Kidney (tissue), 14 donors: ENCODE results near the gene MEP1A. TPM values are rescaled to one million over a fixed set of nuclear protein-coding genes. Genes with fewer than 3 reads are reported as not detected.
A peak's percentile ranks its signal among the peaks of the same experiment; 100 is the strongest.

ENCODE experiments used
- DNase-seq, 5 donors: peaks; one replicate each; pipeline ENCODE4 v3.0.0-alpha.2; 2013 to 2020
- FAIRE-seq: peaks from 2 replicates; lab custom pipeline; 2012; peaks lifted over from hg19 to GRCh38; lab: Jason Lieb, UNC
- H3K27ac ChIP-seq, 2 donors: one replicate each; pipeline ENCODE4 v1.7.0; 2013; ENCODE audit warnings: low read depth in 2 of 2, low read length in 2 of 2, inconsistent platforms in 1 of 2
- H3K27me3 ChIP-seq: one replicate; pipeline ENCODE4 v1.7.1; 2013; ENCODE audit warnings: low read length, inconsistent platforms; ENCODE audit not compliant: control insufficient read depth, insufficient read depth
- H3K36me3 ChIP-seq, 3 donors: one replicate each; pipeline versions ENCODE4 v1.7.0 to v1.7.1; 2013; ENCODE audit warnings: low read length in 3 of 3, control low read depth in 1 of 3, inconsistent platforms in 1 of 3; ENCODE audit not compliant: insufficient read depth in 3 of 3, control insufficient read depth in 2 of 3
- H3K4me1 ChIP-seq, 3 donors: one replicate each; pipeline versions ENCODE4 v1.7.0 to v1.7.1; 2013; ENCODE audit warnings: low read length in 3 of 3, inconsistent platforms in 1 of 3, low read depth in 1 of 3; ENCODE audit not compliant: control insufficient read depth in 2 of 3, insufficient read depth in 2 of 3
- H3K4me3 ChIP-seq, 3 donors: one replicate each; pipeline versions ENCODE4 v1.7.0 to v1.8.1; 2013; ENCODE audit warnings: low read length in 3 of 3, control low read depth in 1 of 3, inconsistent platforms in 1 of 3
- H3K9ac ChIP-seq, 3 donors: one replicate each; pipeline versions ENCODE4 v1.7.0 to v1.7.1; 2013; ENCODE audit warnings: low read length in 3 of 3, control low read depth in 1 of 3, inconsistent platforms in 1 of 3
- H3K9me3 ChIP-seq, 3 donors: one replicate each; pipeline versions ENCODE4 v1.7.0 to v1.7.1; 2013; ENCODE audit warnings: low read length in 3 of 3, control low read depth in 1 of 3, inconsistent platforms in 1 of 3; ENCODE audit not compliant: control insufficient read depth in 2 of 3, insufficient read depth in 1 of 3
- intact Hi-C: fragments of 100-400 bp; cut with DNase I; formaldehyde crosslinking; loops from one replicate; pipeline ENCODE4 v1.11.1; 2022
- polyA plus RNA-seq: library from polyadenylated mRNA; stranded (reverse); fragments of 350-450 nt; fragmentation: Illumina TruSeq; extraction: RNeasy Lipid Tissue Mini Kit (QIAGEN cat#74804); gene quantifications from one replicate; pipeline ENCODE4 v1.2.3, GENCODE V29; 2014; ENCODE audit warnings: low read depth, low replicate concordance; ENCODE audit not compliant: insufficient read depth
- total RNA-seq: library from RNA; stranded (reverse); fragmentation: NEBNext Ultra II Directional; extraction: Animal tissue kit (Norgen Biotek cat#: 25700); gene quantifications from one replicate; pipeline ENCODE4 v1.2.1, GENCODE V29; 2021
- TF ChIP-seq, protein P1 (sequence below): IDR thresholded peaks from 3 replicates; pipeline ENCODE4 v1.5.1; 2012; ENCODE audit warnings: mild to moderate bottlenecking, moderate library complexity, borderline replicate concordance; ENCODE audit not compliant: insufficient read depth; ENCODE audit errors: extremely low read depth
- donor health status: control.
- donor health status: control.
- donor health status: control.
- donor health status: control.
- donor health status: control.
- donor health status: DM: yes; HTN: yes; CAD: no.
- donor health status: Normal renal cell carcinoma (clear cell type).

The MEP1A gene
- total and polyA plus RNA-seq, 2 donors from 2014 or later: 0.09 to 0.13 TPM

DNA sequence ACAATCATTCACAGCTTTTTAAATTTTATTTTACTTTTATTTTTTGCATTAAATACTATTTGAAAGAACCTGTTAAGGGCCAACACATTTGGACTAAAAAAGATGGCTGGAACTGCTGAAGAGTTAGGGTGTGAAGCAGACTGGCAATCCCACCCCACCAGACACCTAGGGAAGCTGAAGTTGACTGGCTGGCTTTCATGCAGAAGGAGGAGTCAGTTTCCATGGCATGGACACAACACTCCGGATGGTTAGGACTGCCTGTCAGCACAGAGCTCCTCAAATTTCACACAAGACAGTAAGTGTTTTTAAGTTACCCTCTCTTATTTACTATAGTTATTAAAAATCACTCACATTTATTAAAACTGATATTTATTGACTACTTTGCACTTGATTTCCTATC lies 46.5 kb upstream of the MEP1A start, which contains the start of gene ANKRD66:
ANKRD66 (plus strand) TSS at position 238 of the 400 bp plus-strand sequence. CDS start 5,016 bp downstream, outside the sequence.
- Histone ChIP-seq H3K9me3 (no peaks in the 10 kb centered on the region), H3K9ac (no peak within 1 kb of the TSS), H3K4me3 (no peak within 1 kb of the TSS), H3K27ac (no peak within 1 kb of the TSS), H3K36me3 (no peaks in the 10 kb centered on the region), H3K4me1 (no peaks in the 10 kb centered on the region), H3K27me3 (no peaks in the 10 kb centered on the region)
- intact Hi-C loops: no loop called here
- DNase-seq: peak in 3 of 5 donors; percentile 45 to 67 (median 58)
- FAIRE-seq: no peak
- TF ChIP-seq, protein P1, sequence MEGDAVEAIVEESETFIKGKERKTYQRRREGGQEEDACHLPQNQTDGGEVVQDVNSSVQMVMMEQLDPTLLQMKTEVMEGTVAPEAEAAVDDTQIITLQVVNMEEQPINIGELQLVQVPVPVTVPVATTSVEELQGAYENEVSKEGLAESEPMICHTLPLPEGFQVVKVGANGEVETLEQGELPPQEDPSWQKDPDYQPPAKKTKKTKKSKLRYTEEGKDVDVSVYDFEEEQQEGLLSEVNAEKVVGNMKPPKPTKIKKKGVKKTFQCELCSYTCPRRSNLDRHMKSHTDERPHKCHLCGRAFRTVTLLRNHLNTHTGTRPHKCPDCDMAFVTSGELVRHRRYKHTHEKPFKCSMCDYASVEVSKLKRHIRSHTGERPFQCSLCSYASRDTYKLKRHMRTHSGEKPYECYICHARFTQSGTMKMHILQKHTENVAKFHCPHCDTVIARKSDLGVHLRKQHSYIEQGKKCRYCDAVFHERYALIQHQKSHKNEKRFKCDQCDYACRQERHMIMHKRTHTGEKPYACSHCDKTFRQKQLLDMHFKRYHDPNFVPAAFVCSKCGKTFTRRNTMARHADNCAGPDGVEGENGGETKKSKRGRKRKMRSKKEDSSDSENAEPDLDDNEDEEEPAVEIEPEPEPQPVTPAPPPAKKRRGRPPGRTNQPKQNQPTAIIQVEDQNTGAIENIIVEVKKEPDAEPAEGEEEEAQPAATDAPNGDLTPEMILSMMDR: no peak

DNA sequence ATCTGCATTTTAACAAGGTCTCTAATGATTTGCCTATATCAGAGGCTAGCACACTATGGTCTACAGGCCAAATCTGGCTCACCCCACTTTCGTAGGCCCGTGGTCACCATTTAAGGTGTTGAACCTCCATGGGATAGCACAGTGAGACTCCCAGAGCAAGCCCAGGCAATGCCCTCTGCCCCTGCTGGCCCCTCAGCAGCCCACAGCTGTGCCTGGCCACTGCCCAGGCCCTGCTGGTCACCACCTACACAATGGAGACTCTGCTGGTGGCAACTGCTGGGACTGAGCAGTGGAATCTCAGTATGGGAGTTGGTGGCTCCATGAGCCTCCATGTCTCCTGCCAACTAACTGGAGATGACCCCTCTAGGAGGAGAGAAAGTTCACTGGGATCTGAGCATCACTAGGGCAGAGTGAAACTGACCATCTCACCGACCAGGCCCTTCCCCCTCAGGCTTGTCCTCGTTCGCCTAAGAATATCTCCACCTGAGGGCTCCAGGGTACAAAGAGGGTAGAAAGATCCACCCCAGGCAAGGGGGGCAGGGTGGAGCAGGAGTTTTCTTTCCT lies 44.2 kb upstream of the MEP1A start:
- no peaks in the 10 kb centered on the region for H3K27me3 ChIP-seq
- H3K4me1 ChIP-seq: no peaks in the 10 kb centered on the region
- TF ChIP-seq, protein P1: no peak
- no peak overlapping the region for H3K4me3 ChIP-seq
- no peaks in the 10 kb centered on the region for H3K9me3 ChIP-seq
- FAIRE-seq (no peak), DNase-seq (no peak)
- no peak overlapping the region for H3K9ac ChIP-seq
- H3K36me3 ChIP-seq: no peaks in the 10 kb centered on the region
- intact Hi-C loops: no loop called here
- H3K27ac ChIP-seq: no peak overlapping the region

DNA sequence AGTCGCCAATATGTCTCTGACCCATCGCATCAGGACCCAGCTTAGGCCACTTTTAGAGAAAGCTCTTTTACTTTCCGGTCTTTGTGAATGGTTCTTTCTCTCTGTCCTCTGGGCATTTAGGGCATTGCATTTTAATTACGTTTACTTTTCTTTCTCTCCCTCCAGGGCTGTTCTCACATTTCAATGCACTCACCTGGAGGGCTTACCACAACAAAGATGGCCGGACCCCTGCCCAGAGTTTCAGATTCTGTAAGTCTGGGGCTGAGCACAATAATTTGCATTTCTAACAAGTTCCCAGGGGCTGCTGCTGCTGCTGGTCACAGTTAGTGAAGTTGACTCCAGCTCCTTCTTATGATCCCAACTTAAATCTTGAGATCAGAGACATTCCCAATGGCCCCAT lies 43.5 kb upstream of the MEP1A start:
- Histone ChIP-seq H3K4me1 (no peaks in the 10 kb centered on the region), H3K27me3 (no peaks in the 10 kb centered on the region), H3K27ac (no peak overlapping the region), H3K36me3 (no peaks in the 10 kb centered on the region), H3K9me3 (no peaks in the 10 kb centered on the region), H3K4me3 (no peak overlapping the region), H3K9ac (no peak overlapping the region)
- DNase-seq (no peak), FAIRE-seq (no peak)
- intact Hi-C loops: no loop called here
- TF ChIP-seq, protein P1: no peak

DNA sequence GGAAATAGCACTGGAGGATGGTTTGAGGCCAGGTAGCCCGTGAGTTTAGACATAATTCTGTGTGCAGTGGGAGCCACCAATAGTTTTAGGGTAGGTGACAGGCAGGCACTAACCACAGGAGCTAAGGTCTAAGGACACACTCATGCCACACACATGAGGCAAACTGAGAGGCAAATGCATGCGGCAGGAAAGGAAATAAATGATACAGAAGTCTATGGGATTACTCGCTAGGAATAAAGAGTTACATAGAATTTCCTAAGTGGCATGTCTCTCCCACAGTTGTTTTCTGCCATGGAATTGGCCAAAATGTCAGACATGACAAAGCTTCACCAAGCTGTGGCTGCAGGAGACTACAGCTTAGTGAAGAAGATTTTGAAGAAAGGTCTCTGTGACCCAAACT lies 41.5 kb upstream of the MEP1A start:
- Histone ChIP-seq H3K27me3 (no peaks in the 10 kb centered on the region), H3K9ac (no peak overlapping the region), H3K4me3 (no peak overlapping the region), H3K36me3 (no peaks in the 10 kb centered on the region), H3K9me3 (no peaks in the 10 kb centered on the region), H3K27ac (no peak overlapping the region), H3K4me1 (no peaks in the 10 kb centered on the region)
- intact Hi-C loops: no loop called here
- TF ChIP-seq, protein P1: no peak
- FAIRE-seq: no peak
- DNase-seq: no peak
